Measurements from ENCODE around the gene TRAPPC11. TPM values are rescaled to one million over a fixed set of nuclear protein-coding genes. Genes with fewer than 3 reads are reported as not detected.

Gene TRAPPC11
- total RNA-seq, 1 donor from 2014 or later: 38.2 TPM

DNA sequence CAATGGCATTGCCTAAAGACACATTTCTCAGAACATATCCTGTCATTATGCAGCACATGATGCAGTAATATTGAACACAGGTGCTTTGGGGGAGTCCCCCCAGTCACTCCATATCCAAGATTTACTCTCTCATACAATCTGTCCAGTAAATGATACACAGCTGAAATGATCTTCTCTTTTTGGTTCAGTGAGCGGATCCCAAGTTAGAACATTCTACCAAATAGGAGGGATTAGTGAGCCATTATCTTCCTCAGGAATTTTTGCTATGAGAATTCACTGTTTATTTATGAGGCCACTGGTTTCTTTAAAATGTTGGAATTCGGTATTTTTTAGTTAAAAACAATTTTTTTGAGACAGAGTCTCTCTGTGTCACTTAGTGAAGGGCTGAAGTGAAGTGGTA, 96.5 kb downstream of the TRAPPC11 start:
- Mint-ChIP-seq H3K27ac (ENCODE audit: unreplicated experiment) (no peak overlapping the region), H3K36me3 (ENCODE audit: low read depth) (peaks cover 3% of the 10 kb centered on the region), H3K27me3 (ENCODE audit: low read depth) (no peaks in the 10 kb centered on the region), H3K4me1 (no peaks in the 10 kb centered on the region), H3K9me3 (peaks cover 15% of the 10 kb centered on the region), H3K4me3 (no peak overlapping the region)
- TF ChIP-seq, protein P1, sequence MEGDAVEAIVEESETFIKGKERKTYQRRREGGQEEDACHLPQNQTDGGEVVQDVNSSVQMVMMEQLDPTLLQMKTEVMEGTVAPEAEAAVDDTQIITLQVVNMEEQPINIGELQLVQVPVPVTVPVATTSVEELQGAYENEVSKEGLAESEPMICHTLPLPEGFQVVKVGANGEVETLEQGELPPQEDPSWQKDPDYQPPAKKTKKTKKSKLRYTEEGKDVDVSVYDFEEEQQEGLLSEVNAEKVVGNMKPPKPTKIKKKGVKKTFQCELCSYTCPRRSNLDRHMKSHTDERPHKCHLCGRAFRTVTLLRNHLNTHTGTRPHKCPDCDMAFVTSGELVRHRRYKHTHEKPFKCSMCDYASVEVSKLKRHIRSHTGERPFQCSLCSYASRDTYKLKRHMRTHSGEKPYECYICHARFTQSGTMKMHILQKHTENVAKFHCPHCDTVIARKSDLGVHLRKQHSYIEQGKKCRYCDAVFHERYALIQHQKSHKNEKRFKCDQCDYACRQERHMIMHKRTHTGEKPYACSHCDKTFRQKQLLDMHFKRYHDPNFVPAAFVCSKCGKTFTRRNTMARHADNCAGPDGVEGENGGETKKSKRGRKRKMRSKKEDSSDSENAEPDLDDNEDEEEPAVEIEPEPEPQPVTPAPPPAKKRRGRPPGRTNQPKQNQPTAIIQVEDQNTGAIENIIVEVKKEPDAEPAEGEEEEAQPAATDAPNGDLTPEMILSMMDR (conservative IDR thresholded peaks at IDR 0.05): no peak
- DNase-seq (ENCODE audit: low read depth, low spot score): no peak

DNA sequence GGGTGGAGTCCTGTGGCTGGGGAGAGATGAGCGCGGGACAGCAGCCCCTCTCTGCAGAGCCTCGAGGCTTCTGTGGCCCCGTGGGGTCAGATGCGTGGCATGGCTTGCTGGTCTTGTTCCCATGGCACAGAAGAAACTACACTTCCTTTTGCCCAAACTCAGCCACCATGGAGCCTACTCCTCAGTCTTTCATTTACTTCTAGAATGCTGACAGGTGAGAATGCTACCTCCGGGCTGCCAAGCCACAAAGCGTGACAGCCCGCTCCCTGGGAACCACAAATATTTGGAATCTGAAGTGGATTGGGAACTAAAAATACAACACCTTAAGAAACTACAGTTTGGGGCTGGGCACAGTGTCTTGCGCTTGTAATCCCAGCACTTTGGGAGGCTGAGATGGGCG, 98.0 kb downstream of the TRAPPC11 start:
- H3K36me3 Mint-ChIP-seq (ENCODE audit: low read depth): no peaks in the 10 kb centered on the region
- TF ChIP-seq, protein P1 (conservative IDR thresholded peaks at IDR 0.05): no peak
- H3K4me3 Mint-ChIP-seq: no peak overlapping the region
- no peak for DNase-seq (ENCODE audit: low read depth, low spot score)
- no peaks in the 10 kb centered on the region for H3K4me1 Mint-ChIP-seq
- no peak overlapping the region for H3K27ac Mint-ChIP-seq (ENCODE audit: unreplicated experiment)
- H3K9me3 Mint-ChIP-seq: peaks cover 8% of the 10 kb centered on the region
- H3K27me3 Mint-ChIP-seq (ENCODE audit: low read depth): no peaks in the 10 kb centered on the region

DNA sequence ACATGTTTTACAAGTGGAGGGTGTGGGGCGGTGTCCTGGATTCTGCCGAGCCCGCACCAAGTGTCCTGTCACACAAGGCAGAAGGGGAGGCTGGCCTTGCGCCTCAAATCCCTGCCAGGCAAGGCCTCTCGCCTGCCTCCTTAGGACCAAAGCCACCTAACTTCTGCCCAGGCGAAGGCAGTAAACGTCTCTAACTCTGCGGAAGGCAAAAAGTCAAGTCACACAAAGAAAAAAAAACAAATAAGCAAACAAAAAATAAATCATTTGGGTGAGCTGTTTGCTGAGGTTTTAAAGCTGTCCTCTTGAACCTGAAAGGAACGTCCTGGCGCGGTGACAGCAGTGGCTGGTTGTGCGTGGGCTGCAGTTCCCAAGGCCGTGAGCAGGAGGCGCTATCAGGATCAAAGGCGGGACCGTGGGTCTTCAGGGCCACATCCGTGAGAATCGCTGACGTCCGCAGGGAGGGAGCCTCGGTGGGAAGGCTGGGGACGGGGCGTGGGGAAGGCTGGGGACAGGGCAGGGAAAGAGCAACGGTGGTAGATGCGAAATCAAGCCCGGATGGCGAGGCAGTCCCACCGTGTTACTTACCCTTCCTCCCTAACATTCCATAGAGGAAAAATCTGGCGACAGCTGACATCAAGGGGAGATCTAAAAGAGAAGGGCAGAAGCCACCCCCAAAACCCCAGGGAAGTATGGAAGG, 99.1 kb downstream of the TRAPPC11 start:
- TF ChIP-seq, protein P1 (conservative IDR thresholded peaks at IDR 0.05): peak; percentile 41
- DNase-seq (ENCODE audit: low read depth, low spot score): no peak
- Mint-ChIP-seq H3K4me3 (no peak overlapping the region), H3K27ac (ENCODE audit: unreplicated experiment) (no peak overlapping the region), H3K4me1 (no peaks in the 10 kb centered on the region), H3K9me3 (peaks cover 5% of the 10 kb centered on the region), H3K27me3 (ENCODE audit: low read depth) (no peaks in the 10 kb centered on the region), H3K36me3 (ENCODE audit: low read depth) (no peaks in the 10 kb centered on the region)

DNA sequence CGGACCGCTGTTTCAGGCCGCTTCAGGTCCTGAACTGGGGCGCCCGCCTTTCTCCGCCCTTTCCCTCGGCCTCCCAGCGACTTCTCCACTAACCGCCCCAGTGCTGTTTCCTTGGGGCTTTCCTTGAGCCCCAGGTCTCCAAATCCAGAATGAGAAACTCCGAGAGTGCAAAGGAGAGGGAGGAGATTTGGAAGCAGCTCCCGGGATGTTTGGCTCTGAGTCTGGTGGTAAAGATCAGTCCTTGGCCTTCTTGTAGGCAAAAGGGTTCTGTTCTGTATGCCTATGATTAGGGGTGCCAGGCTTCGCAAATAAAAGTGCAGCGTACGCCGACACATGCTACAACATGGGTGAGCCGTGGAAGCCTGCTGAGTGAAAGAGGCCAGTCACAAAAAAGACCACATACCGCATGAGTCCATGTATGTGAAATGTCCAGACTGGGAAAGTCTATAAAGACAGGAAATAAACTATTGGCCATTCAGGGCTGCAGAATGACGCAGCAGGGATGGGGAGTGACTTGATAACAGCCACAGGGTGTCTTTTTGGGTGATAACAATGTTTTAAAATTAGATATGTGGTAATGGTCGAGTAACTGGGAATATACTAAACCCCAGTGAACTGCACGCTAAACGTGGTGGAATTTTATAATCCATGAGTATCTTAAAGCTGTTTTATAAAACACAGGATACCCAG, 99.8 kb downstream of the TRAPPC11 start:
- Mint-ChIP-seq H3K4me1 (no peaks in the 10 kb centered on the region), H3K9me3 (peaks cover 5% of the 10 kb centered on the region), H3K27me3 (ENCODE audit: low read depth) (no peaks in the 10 kb centered on the region), H3K27ac (ENCODE audit: unreplicated experiment) (no peak overlapping the region), H3K4me3 (no peak overlapping the region), H3K36me3 (ENCODE audit: low read depth) (no peaks in the 10 kb centered on the region)
- DNase-seq (ENCODE audit: low read depth, low spot score): no peak
- TF ChIP-seq, protein P1 (conservative IDR thresholded peaks at IDR 0.05): no peak

DNA sequence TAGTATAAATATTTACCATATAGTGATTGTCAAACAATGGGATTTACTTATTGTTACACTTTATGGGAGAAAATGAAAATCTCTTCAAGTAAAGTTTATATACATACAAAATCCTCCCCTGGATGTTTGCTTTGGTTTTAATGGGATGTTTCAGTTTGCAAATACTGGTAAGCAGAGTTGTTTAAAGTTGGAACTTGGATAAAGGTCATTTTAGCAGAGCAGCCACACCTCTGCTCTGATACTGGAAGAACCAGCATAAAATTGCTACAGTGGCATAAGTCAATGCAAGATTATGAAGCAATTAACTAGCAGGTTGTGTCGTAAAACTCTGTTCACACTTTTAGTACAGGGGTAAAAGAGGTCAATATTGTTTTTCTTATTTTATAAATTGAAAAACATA, 101.2 kb downstream of the TRAPPC11 start:
- no peak overlapping the region for H3K4me3 Mint-ChIP-seq
- TF ChIP-seq, protein P1 (conservative IDR thresholded peaks at IDR 0.05): no peak
- H3K27me3 Mint-ChIP-seq (ENCODE audit: low read depth): no peaks in the 10 kb centered on the region
- H3K36me3 Mint-ChIP-seq (ENCODE audit: low read depth): no peaks in the 10 kb centered on the region
- no peak overlapping the region for H3K27ac Mint-ChIP-seq (ENCODE audit: unreplicated experiment)
- no peak for DNase-seq (ENCODE audit: low read depth, low spot score)
- peaks cover 4% of the 10 kb centered on the region for H3K9me3 Mint-ChIP-seq
- peaks cover 3% of the 10 kb centered on the region for H3K4me1 Mint-ChIP-seq

Other genes starting within 250 kb of the TRAPPC11 start
- gene CDKN2AIP, start 214.7 kb upstream of the TRAPPC11 start, total RNA-seq: 23.8 and 27.7 TPM in 2 replicates
- gene ING2, start 154.2 kb upstream of the TRAPPC11 start, total RNA-seq: 16.9 and 18.1 TPM in 2 replicates
- 17.4 and 23.4 TPM in 2 replicates for gene RWDD4, start 108 bp upstream of the TRAPPC11 start, total RNA-seq
- gene STOX2, start 246.0 kb downstream of the TRAPPC11 start, total RNA-seq: 26.7 TPM in 2 replicates